HG03442 (cell line): Measurements from ENCODE around the gene MINDY3.
A peak's percentile ranks its signal among the peaks of the same experiment; 100 is the strongest.
"Not testable (repeated sequence)": the region's sequence is repeated elsewhere in the genome, so short reads cannot be mapped to it uniquely, and the experiment has no call there.

Experiments
- ATAC-seq: cut with Tn5 transposase; IDR thresholded peaks from one replicate; pipeline ENCODE4 v1.9.1; 2021; ENCODE audit warnings: mild to moderate bottlenecking, moderate library complexity; ENCODE audit not compliant: unreplicated experiment

The MINDY3 gene

GRCh38 chr10:15859906-15860691 is at the start of gene MINDY3:
Gene MINDY3 (minus strand): TSS chr10:15860507. CDS start chr10:15860299, 208 bp downstream.
- ATAC-seq = peak; percentile 85

GRCh38 chr10:15901889-15902288 is 41.6 kb upstream of the MINDY3 start:
- no peak for ATAC-seq

- ATAC-seq = no peak
Measured at GRCh38 chr10:15898046-15898445, 37.7 kb upstream of the MINDY3 start.

GRCh38 chr10:15897287-15897686 is 37.0 kb upstream of the MINDY3 start:
- no peak for ATAC-seq

- ATAC-seq = no peak
Measured at GRCh38 chr10:15896654-15897053, 36.3 kb upstream of the MINDY3 start.

- ATAC-seq = no peak
Measured at GRCh38 chr10:15884447-15884846, 24.1 kb upstream of the MINDY3 start.

GRCh38 chr10:15881542-15881941 is 21.2 kb upstream of the MINDY3 start:
- no peak for ATAC-seq

- ATAC-seq = no peak
Measured at GRCh38 chr10:15879663-15880062, 19.4 kb upstream of the MINDY3 start.

- no peak for ATAC-seq
Measured at GRCh38 chr10:15879058-15879457, 18.8 kb upstream of the MINDY3 start.

GRCh38 chr10:15877836-15878576 is 17.7 kb upstream of the MINDY3 start:
- ATAC-seq = no peak

GRCh38 chr10:15876274-15876673 is 16.0 kb upstream of the MINDY3 start:
- not testable (repeated sequence) for ATAC-seq

- ATAC-seq = not testable (repeated sequence)
Measured at GRCh38 chr10:15872645-15873044, 12.3 kb upstream of the MINDY3 start.

- no peak for ATAC-seq
Measured at GRCh38 chr10:15871823-15872222, 11.5 kb upstream of the MINDY3 start.

- no peak for ATAC-seq
Measured at GRCh38 chr10:15869935-15870334, 9.6 kb upstream of the MINDY3 start.

GRCh38 chr10:15868006-15868405 is 7.7 kb upstream of the MINDY3 start:
- no peak for ATAC-seq

- no peak for ATAC-seq
Measured at GRCh38 chr10:15865304-15865703, 5.0 kb upstream of the MINDY3 start.

GRCh38 chr10:15864419-15864818 is 4.1 kb upstream of the MINDY3 start:
- ATAC-seq = no peak

- ATAC-seq = no peak
Measured at GRCh38 chr10:15863733-15864132, 3.4 kb upstream of the MINDY3 start.

GRCh38 chr10:15863323-15863722 is 3.0 kb upstream of the MINDY3 start:
- no peak for ATAC-seq

- ATAC-seq = no peak
Measured at GRCh38 chr10:15860692-15861201, 440 bp upstream of the MINDY3 start.

GRCh38 chr10:15859509-15859905 is 800 bp downstream of the MINDY3 start:
- ATAC-seq = peak; percentile 61

- ATAC-seq = no peak
Measured at GRCh38 chr10:15858861-15859281, 1.4 kb downstream of the MINDY3 start.
